HCT116 (cell line): ENCODE measurements around the gene BICD1.
A peak's percentile ranks its signal among the peaks of the same experiment; 100 is the strongest.

Source experiments
- CEBPB ChIP-seq: IDR thresholded peaks from 2 replicates; pipeline ENCODE4 v1.6.1; 2012; ENCODE audit warnings: low read depth
- EGR1 ChIP-seq: IDR thresholded peaks from 2 replicates; pipeline ENCODE4 v1.6.1; 2012; ENCODE audit warnings: low read depth
- EZH2 ChIP-seq: fragments of 200-600 bp; sonication (generic); IDR thresholded peaks from 2 replicates; pipeline ENCODE4 v1.6.1; 2017; ENCODE audit warnings: antibody characterized with exemption, mixed run types
- POLR2A ChIP-seq: IDR thresholded peaks from 2 replicates; pipeline ENCODE4 v1.7.0; 2011; ENCODE audit warnings: borderline replicate concordance; ENCODE audit not compliant: insufficient read depth, insufficient read length; ENCODE audit errors: extremely low read depth
- POLR2AphosphoS5 ChIP-seq: IDR thresholded peaks from 2 replicates; pipeline ENCODE4 v1.6.1; 2011; ENCODE audit warnings: mild to moderate bottlenecking, low read depth, low read length, moderate library complexity
- RAD21 ChIP-seq: IDR thresholded peaks from 2 replicates; pipeline ENCODE4 v1.6.1; 2012; ENCODE audit warnings: low read depth, mild to moderate bottlenecking
- SIN3A ChIP-seq: IDR thresholded peaks from 2 replicates; pipeline ENCODE4 v1.6.1; 2012; ENCODE audit warnings: low read depth
- SP1 ChIP-seq: IDR thresholded peaks from 2 replicates; pipeline ENCODE4 v1.6.1; 2012; ENCODE audit warnings: low read depth
- TCF7L2 ChIP-seq: IDR thresholded peaks from 2 replicates; pipeline ENCODE4 v1.7.0; 2011; ENCODE audit warnings: borderline replicate concordance, inconsistent platforms; ENCODE audit not compliant: insufficient read depth, insufficient read length; ENCODE audit errors: extremely low read depth
- ZNF274 ChIP-seq: fragments of 200-500 bp; sonication (Bioruptor generic); IDR thresholded peaks from 2 replicates; pipeline ENCODE4 v1.6.1; 2014; ENCODE audit warnings: mild to moderate bottlenecking, low read depth, low read length, inconsistent platforms
- TF ChIP-seq, protein P1 (sequence below), 3 experiments: fragments of 200-600 bp in 1 of 3; sonication (generic) in 1 of 3; IDR thresholded peaks in 2 of 3; conservative IDR thresholded peaks in 1 of 3; 2 replicates each; pipeline ENCODE4 v1.5.1; 2012 to 2017; ENCODE audit warnings: low read depth in 2 of 3, low read length in 2 of 3, antibody characterized with exemption in 1 of 3, borderline replicate concordance in 1 of 3, control low read depth in 1 of 3, mild to moderate bottlenecking in 1 of 3, mixed read lengths in 1 of 3, mixed run types in 1 of 3, moderate library complexity in 1 of 3; ENCODE audit not compliant: insufficient read depth in 1 of 3
- TF ChIP-seq, protein P2 (sequence below): IDR thresholded peaks from 2 replicates; pipeline ENCODE4 v1.6.1; 2011; ENCODE audit warnings: mild to moderate bottlenecking, low read length, moderate library complexity; ENCODE audit not compliant: insufficient replicate concordance; ENCODE audit errors: extremely low read depth
- TF ChIP-seq, protein P3 (sequence below): IDR thresholded peaks from 2 replicates; pipeline ENCODE4 v1.6.1; 2012
- TF ChIP-seq, protein P4 (sequence below): IDR thresholded peaks from 2 replicates; pipeline ENCODE4 v1.6.1; 2012; ENCODE audit warnings: low read depth

DNA sequence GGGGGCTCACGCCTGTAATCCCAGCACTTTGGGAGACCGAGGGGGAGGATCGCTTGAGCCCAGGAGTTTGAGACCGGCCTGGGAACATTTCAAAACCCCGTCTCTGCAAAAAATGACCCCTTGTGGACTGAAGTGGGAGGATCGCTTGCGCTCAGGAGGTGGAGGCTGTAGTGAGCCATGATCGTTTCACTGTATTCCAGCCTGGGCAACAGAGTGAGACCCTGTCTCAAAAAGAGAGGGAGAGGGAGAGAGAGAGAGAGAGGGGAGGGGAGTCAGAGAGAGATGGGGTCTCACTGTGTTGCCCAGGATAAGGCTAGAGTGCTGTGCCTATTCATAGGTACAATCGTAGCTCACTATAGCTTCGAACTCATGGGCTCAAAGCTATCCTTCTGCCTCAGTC, 295.5 kb downstream of the BICD1 start:
- TF ChIP-seq SIN3A = no peak
- TF ChIP-seq CEBPB = no peak
- TF ChIP-seq POLR2AphosphoS5 = no peak
- TF ChIP-seq TCF7L2 = no peak
- TF ChIP-seq, protein P1, sequence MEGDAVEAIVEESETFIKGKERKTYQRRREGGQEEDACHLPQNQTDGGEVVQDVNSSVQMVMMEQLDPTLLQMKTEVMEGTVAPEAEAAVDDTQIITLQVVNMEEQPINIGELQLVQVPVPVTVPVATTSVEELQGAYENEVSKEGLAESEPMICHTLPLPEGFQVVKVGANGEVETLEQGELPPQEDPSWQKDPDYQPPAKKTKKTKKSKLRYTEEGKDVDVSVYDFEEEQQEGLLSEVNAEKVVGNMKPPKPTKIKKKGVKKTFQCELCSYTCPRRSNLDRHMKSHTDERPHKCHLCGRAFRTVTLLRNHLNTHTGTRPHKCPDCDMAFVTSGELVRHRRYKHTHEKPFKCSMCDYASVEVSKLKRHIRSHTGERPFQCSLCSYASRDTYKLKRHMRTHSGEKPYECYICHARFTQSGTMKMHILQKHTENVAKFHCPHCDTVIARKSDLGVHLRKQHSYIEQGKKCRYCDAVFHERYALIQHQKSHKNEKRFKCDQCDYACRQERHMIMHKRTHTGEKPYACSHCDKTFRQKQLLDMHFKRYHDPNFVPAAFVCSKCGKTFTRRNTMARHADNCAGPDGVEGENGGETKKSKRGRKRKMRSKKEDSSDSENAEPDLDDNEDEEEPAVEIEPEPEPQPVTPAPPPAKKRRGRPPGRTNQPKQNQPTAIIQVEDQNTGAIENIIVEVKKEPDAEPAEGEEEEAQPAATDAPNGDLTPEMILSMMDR (IDR thresholded peaks at IDR 0.05 in 2 of 3, conservative IDR thresholded peaks at IDR 0.05 in 1 of 3; ENCODE audit: borderline replicate concordance in 1 of 3, insufficient read depth in 1 of 3, low read depth in 2 of 3, low read length in 2 of 3) = peak in 1 of 3 experiments; percentile 9; a peak in 1 of 6 replicates
- TF ChIP-seq, protein P2, sequence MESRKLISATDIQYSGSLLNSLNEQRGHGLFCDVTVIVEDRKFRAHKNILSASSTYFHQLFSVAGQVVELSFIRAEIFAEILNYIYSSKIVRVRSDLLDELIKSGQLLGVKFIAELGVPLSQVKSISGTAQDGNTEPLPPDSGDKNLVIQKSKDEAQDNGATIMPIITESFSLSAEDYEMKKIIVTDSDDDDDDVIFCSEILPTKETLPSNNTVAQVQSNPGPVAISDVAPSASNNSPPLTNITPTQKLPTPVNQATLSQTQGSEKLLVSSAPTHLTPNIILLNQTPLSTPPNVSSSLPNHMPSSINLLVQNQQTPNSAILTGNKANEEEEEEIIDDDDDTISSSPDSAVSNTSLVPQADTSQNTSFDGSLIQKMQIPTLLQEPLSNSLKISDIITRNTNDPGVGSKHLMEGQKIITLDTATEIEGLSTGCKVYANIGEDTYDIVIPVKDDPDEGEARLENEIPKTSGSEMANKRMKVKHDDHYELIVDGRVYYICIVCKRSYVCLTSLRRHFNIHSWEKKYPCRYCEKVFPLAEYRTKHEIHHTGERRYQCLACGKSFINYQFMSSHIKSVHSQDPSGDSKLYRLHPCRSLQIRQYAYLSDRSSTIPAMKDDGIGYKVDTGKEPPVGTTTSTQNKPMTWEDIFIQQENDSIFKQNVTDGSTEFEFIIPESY = no peak
- TF ChIP-seq RAD21 = no peak
- TF ChIP-seq ZNF274 = no peak
- TF ChIP-seq POLR2A = no peak
- no peak for TF ChIP-seq EZH2
- TF ChIP-seq, protein P3, sequence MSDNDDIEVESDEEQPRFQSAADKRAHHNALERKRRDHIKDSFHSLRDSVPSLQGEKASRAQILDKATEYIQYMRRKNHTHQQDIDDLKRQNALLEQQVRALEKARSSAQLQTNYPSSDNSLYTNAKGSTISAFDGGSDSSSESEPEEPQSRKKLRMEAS = no peak
- no peak for TF ChIP-seq SP1
- TF ChIP-seq, protein P4, sequence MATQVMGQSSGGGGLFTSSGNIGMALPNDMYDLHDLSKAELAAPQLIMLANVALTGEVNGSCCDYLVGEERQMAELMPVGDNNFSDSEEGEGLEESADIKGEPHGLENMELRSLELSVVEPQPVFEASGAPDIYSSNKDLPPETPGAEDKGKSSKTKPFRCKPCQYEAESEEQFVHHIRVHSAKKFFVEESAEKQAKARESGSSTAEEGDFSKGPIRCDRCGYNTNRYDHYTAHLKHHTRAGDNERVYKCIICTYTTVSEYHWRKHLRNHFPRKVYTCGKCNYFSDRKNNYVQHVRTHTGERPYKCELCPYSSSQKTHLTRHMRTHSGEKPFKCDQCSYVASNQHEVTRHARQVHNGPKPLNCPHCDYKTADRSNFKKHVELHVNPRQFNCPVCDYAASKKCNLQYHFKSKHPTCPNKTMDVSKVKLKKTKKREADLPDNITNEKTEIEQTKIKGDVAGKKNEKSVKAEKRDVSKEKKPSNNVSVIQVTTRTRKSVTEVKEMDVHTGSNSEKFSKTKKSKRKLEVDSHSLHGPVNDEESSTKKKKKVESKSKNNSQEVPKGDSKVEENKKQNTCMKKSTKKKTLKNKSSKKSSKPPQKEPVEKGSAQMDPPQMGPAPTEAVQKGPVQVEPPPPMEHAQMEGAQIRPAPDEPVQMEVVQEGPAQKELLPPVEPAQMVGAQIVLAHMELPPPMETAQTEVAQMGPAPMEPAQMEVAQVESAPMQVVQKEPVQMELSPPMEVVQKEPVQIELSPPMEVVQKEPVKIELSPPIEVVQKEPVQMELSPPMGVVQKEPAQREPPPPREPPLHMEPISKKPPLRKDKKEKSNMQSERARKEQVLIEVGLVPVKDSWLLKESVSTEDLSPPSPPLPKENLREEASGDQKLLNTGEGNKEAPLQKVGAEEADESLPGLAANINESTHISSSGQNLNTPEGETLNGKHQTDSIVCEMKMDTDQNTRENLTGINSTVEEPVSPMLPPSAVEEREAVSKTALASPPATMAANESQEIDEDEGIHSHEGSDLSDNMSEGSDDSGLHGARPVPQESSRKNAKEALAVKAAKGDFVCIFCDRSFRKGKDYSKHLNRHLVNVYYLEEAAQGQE = no peak
- TF ChIP-seq EGR1 = no peak
